ENCODE data around the gene MEPCE.

Gene MEPCE

DNA sequence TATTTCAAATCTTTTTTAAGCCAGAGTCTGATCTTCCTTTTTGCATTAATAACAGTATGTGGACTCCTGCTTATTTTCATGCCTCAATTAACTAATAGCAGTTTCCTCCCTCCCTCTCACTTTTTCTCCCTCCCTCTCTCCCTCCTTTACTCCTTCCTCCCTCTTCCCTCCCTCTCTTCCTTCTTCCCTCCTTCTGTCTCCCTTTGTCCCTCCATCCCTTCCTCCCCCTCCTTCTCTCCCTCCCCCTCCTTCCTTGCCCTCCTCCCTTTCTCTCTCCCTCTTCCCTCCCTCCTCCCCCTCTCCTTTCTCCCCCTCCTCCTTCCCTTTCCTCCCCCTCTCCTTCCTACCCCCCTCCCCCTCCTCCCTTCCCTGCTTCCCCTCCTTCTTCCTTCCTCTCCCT, 3.1 kb upstream of the MEPCE start (continued):
- TF ChIP-seq, protein P1, sequence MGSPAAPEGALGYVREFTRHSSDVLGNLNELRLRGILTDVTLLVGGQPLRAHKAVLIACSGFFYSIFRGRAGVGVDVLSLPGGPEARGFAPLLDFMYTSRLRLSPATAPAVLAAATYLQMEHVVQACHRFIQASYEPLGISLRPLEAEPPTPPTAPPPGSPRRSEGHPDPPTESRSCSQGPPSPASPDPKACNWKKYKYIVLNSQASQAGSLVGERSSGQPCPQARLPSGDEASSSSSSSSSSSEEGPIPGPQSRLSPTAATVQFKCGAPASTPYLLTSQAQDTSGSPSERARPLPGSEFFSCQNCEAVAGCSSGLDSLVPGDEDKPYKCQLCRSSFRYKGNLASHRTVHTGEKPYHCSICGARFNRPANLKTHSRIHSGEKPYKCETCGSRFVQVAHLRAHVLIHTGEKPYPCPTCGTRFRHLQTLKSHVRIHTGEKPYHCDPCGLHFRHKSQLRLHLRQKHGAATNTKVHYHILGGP (tag by site-specific recombination; IDR thresholded peaks at IDR 0.05) = no peak
- TF ChIP-seq TRIM28 (IDR thresholded peaks at IDR 0.05; ENCODE audit: borderline replicate concordance, low read length) (no peak), KLF8 (tag by site-specific recombination; IDR thresholded peaks at IDR 0.05) (no peak), ZNF785 (tag by site-specific recombination; IDR thresholded peaks at IDR 0.05) (no peak), ZBTB17 (tag by site-specific recombination; IDR thresholded peaks at IDR 0.05) (no peak), ZNF266 (tag by site-specific recombination; IDR thresholded peaks at IDR 0.05; ENCODE audit: low read depth) (no peak), ZNF830 (tag by site-specific recombination; IDR thresholded peaks at IDR 0.05; ENCODE audit: low read depth) (no peak), ZNF223 (tag by site-specific recombination; IDR thresholded peaks at IDR 0.05) (no peak), ZNF292 (tag by site-specific recombination; IDR thresholded peaks at IDR 0.05; ENCODE audit: borderline replicate concordance, low read depth) (no peak), ZNF132 (tag by site-specific recombination; IDR thresholded peaks at IDR 0.05; ENCODE audit: borderline replicate concordance) (no peak), ZNF175 (tag by site-specific recombination; IDR thresholded peaks at IDR 0.05) (no peak), ZBTB21 (tag by site-specific recombination; IDR thresholded peaks at IDR 0.05) (no peak), OVOL3 (tag by site-specific recombination; IDR thresholded peaks at IDR 0.05) (no peak), ZNF548 (tag by site-specific recombination; IDR thresholded peaks at IDR 0.05) (no peak), WT1 (tag by site-specific recombination; IDR thresholded peaks at IDR 0.05) (peak; percentile 83), ZNF660 (tag by site-specific recombination; IDR thresholded peaks at IDR 0.05) (no peak), ZNF311 (tag by site-specific recombination; IDR thresholded peaks at IDR 0.05; ENCODE audit: borderline replicate concordance) (no peak), ZNF658 (tag by site-specific recombination; IDR thresholded peaks at IDR 0.05) (no peak), SP3 (tag by site-specific recombination; IDR thresholded peaks at IDR 0.05) (peak; percentile 65), ZNF654 (tag by site-specific recombination; IDR thresholded peaks at IDR 0.05; ENCODE audit: low read depth) (no peak), ZNF366 (tag by site-specific recombination; conservative IDR thresholded peaks at IDR 0.05) (peak; percentile 93), ZNF2 (tag by site-specific recombination; IDR thresholded peaks at IDR 0.05) (no peak), ZNF184 (tag by site-specific recombination; IDR thresholded peaks at IDR 0.05) (no peak), ZNF416 (tag by site-specific recombination; IDR thresholded peaks at IDR 0.05) (no peak), OSR2 (tag by site-specific recombination; IDR thresholded peaks at IDR 0.05) (no peak), SP2 (tag by site-specific recombination; IDR thresholded peaks at IDR 0.05) (peak; percentile 59), ZNF341 (tag by site-specific recombination; IDR thresholded peaks at IDR 0.05; ENCODE audit: low read depth) (no peak), ZNF768 (tag by site-specific recombination; IDR thresholded peaks at IDR 0.05) (no peak), GLI4 (tag by site-specific recombination; IDR thresholded peaks at IDR 0.05) (no peak), ZNF776 (tag by site-specific recombination; IDR thresholded peaks at IDR 0.05; ENCODE audit: borderline replicate concordance) (no peak), ZBTB7A (tag by site-specific recombination; IDR thresholded peaks at IDR 0.05; ENCODE audit: low read depth) (no peak)
- TF ChIP-seq, protein P2, sequence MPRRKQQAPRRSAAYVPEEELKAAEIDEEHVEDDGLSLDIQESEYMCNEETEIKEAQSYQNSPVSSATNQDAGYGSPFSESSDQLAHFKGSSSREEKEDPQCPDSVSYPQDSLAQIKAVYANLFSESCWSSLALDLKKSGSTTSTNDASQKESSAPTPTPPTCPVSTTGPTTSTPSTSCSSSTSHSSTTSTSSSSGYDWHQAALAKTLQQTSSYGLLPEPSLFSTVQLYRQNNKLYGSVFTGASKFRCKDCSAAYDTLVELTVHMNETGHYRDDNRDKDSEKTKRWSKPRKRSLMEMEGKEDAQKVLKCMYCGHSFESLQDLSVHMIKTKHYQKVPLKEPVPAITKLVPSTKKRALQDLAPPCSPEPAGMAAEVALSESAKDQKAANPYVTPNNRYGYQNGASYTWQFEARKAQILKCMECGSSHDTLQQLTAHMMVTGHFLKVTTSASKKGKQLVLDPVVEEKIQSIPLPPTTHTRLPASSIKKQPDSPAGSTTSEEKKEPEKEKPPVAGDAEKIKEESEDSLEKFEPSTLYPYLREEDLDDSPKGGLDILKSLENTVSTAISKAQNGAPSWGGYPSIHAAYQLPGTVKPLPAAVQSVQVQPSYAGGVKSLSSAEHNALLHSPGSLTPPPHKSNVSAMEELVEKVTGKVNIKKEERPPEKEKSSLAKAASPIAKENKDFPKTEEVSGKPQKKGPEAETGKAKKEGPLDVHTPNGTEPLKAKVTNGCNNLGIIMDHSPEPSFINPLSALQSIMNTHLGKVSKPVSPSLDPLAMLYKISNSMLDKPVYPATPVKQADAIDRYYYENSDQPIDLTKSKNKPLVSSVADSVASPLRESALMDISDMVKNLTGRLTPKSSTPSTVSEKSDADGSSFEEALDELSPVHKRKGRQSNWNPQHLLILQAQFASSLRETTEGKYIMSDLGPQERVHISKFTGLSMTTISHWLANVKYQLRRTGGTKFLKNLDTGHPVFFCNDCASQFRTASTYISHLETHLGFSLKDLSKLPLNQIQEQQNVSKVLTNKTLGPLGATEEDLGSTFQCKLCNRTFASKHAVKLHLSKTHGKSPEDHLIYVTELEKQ (tag by site-specific recombination; IDR thresholded peaks at IDR 0.05; ENCODE audit: borderline replicate concordance) = no peak
- TF ChIP-seq, protein P3, sequence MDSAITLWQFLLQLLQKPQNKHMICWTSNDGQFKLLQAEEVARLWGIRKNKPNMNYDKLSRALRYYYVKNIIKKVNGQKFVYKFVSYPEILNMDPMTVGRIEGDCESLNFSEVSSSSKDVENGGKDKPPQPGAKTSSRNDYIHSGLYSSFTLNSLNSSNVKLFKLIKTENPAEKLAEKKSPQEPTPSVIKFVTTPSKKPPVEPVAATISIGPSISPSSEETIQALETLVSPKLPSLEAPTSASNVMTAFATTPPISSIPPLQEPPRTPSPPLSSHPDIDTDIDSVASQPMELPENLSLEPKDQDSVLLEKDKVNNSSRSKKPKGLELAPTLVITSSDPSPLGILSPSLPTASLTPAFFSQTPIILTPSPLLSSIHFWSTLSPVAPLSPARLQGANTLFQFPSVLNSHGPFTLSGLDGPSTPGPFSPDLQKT (IDR thresholded peaks at IDR 0.05; ENCODE audit: borderline replicate concordance, low read depth, low read length) = no peak
- TF ChIP-seq, protein P4, sequence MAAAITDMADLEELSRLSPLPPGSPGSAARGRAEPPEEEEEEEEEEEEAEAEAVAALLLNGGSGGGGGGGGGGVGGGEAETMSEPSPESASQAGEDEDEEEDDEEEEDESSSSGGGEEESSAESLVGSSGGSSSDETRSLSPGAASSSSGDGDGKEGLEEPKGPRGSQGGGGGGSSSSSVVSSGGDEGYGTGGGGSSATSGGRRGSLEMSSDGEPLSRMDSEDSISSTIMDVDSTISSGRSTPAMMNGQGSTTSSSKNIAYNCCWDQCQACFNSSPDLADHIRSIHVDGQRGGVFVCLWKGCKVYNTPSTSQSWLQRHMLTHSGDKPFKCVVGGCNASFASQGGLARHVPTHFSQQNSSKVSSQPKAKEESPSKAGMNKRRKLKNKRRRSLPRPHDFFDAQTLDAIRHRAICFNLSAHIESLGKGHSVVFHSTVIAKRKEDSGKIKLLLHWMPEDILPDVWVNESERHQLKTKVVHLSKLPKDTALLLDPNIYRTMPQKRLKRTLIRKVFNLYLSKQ (tag by site-specific recombination; IDR thresholded peaks at IDR 0.05; ENCODE audit: borderline replicate concordance) = no peak

All from HEK293 (cell line).